Natural killer cell (primary cell): ENCODE data around the gene CYP2D6. TPM values are rescaled to one million over a fixed set of nuclear protein-coding genes. Genes with fewer than 3 reads are reported as not detected.
A peak's percentile ranks its signal among the peaks of the same experiment; 100 is the strongest.

Experiments
- ATAC-seq, 3 donors: fragments of 150-1000 bp in 2 of 3; fragments of 200-7000 bp in 1 of 3; cut with Tn5 transposase; 1 replicate in 1 of 3; 2 replicates in 2 of 3; pipeline ENCODE4 v1.10.0; 2021; ENCODE audit warnings: mild to moderate bottlenecking in 2 of 3, moderate library complexity in 2 of 3
- DNase-seq, 2 donors: peaks; one replicate each; pipeline versions ENCODE4 v3.0.0 to v3.0.0-alpha.2; 2013 to 2021; ENCODE audit warnings: mixed read lengths in 1 of 2
- H3K27ac ChIP-seq: one replicate; pipeline ENCODE4 v1.5.1; 2013; ENCODE audit warnings: mild to moderate bottlenecking, low read length
- H3K27me3 ChIP-seq: one replicate; pipeline ENCODE4 v1.6.1; 2013; ENCODE audit warnings: low read length; ENCODE audit not compliant: control insufficient read depth, insufficient read depth
- H3K36me3 ChIP-seq: one replicate; pipeline ENCODE4 v1.6.1; 2013; ENCODE audit warnings: low read length; ENCODE audit not compliant: control insufficient read depth, insufficient read depth
- H3K4me1 ChIP-seq: one replicate; pipeline ENCODE4 v1.6.1; 2013; ENCODE audit warnings: low read length; ENCODE audit not compliant: control insufficient read depth, insufficient read depth
- H3K4me3 ChIP-seq: one replicate; pipeline ENCODE4 v1.5.1; 2013; ENCODE audit warnings: low read length
- H3K9me3 ChIP-seq: one replicate; pipeline ENCODE4 v1.6.1; 2013; ENCODE audit warnings: low read length; ENCODE audit not compliant: control insufficient read depth, insufficient read depth
- H3K27ac Mint-ChIP-seq, 2 donors: one replicate each; pipeline ENCODE4 v1.8.0; 2022; ENCODE audit warnings: mild to moderate bottlenecking in 2 of 2, mixed read lengths in 2 of 2, moderate library complexity in 1 of 2
- H3K27me3 Mint-ChIP-seq, 2 donors: one replicate each; pipeline ENCODE4 v1.8.0; 2022; ENCODE audit warnings: low read depth in 2 of 2, mixed read lengths in 2 of 2
- H3K36me3 Mint-ChIP-seq: one replicate; pipeline ENCODE4 v1.8.0; 2022; ENCODE audit warnings: mixed read lengths
- H3K4me1 Mint-ChIP-seq, 2 donors: one replicate each; pipeline ENCODE4 v1.8.0; 2022; ENCODE audit warnings: mixed read lengths in 2 of 2
- H3K4me3 Mint-ChIP-seq: one replicate; pipeline ENCODE4 v1.8.0; 2022; ENCODE audit warnings: mild to moderate bottlenecking, moderate library complexity, mixed read lengths
- H3K9me3 Mint-ChIP-seq, 2 donors: one replicate each; pipeline ENCODE4 v1.8.0; 2022; ENCODE audit warnings: mixed read lengths in 2 of 2
- WGBS: methylation state at CpG from one replicate; pipeline ENCODE4 v1.1.7; 2013; ENCODE audit warnings: missing lambda C conversion rate; ENCODE audit not compliant: insufficient coverage; 5-methylcytosine and 5-hydroxymethylcytosine counted together
- intact Hi-C: fragments of 100-400 bp; cut with micrococcal nuclease; formaldehyde crosslinking; loops from one replicate; pipeline ENCODE4 v1.14.2; 2022
- total RNA-seq, 4 donors: library from RNA; stranded (reverse); fragments of 120-200 nt in 1 of 4; gene quantifications; one replicate each; pipeline versions ENCODE4 v1.2.3 to v1.2.4, GENCODE V29; 2013 to 2022
- TF ChIP-seq, protein P1 (sequence below): fragments of 200-600 bp; IDR thresholded peaks from one replicate; pipeline ENCODE4 v1.8.0; 2022; ENCODE audit warnings: antibody characterized with exemption

Gene CYP2D6
- total RNA-seq, 3 donors from 2014 or later (not counting 1 experiment from before 2014, with no cell fraction given), result 3.8 to 5.5 (median 3.9) TPM

DNA sequence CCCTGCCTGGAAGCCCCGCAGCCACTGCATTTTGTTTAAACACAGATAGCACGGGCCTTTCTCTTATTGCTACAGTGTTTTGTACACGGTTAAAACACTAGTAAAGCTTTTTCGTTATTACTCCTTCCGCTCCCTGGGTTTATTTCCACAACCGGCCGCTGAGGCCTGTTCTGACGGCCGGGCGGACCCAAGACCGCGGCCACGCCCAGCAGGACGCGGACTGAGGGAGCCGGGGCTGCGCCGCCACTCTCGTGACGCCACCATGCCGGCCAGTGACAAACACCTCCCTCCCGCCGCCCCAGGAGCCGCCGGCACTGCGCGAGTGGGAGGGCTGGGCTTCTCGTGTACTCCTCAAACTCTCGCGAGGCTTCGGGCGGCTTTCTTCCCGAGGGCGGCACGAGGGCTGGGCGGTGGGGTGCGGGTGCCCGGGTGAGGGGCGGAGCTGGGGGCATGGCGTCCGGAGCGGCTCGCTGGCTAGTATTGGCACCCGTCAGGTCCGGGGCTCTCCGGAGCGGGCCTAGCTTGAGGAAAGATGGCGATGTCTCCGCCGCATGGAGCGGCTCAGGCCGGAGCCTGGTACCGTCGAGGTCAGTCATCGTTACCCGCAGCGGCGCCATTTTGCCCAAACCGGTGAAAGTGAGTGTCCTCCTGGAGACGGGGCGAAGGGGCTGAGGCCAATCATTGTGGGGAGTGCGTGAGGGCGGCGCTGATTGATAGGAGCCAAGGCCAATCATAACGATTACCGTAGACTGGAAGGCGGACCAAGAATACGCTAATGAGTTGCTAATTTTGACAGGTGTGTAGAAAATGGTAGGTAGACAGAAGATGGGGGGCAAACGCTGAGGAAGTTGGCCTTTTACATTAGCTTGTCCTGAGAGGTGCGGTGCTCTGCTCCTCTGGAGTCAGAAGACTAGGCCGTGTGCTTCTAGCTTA is 51.0 kb downstream of the CYP2D6 start, which contains the start of gene SMDT1:
Gene SMDT1 (plus strand): TSS at position 382 of the 933 bp plus-strand sequence. CDS start 69 bp downstream, at position 451.
- DNase-seq (peak; percentile 98 to 99), ATAC-seq (peak; percentile 87 to 96 (median 87))
- Histone ChIP-seq H3K9me3 (no peaks in the 10 kb centered on the region), H3K27me3 (no peaks in the 10 kb centered on the region), H3K4me1 (peaks cover 21% of the 10 kb centered on the region), H3K4me3 (peak within 1 kb of the TSS; percentile 73), H3K36me3 (peaks cover 19% of the 10 kb centered on the region), H3K27ac (peak within 1 kb of the TSS; percentile 99)
- intact Hi-C loops, result loop anchor here (1.0 kb wide), 2 partner anchors 9 to 11 kb away; partner anchors contain the start of genes NAGA and NDUFA6
- no peaks in the 10 kb centered on the region for H3K36me3 Mint-ChIP-seq
- peak within 1 kb of the TSS; percentile 96 for H3K4me3 Mint-ChIP-seq
- peaks cover 26 to 31% of the 10 kb centered on the region in 2 donors for H3K4me1 Mint-ChIP-seq
- TF ChIP-seq, protein P1, sequence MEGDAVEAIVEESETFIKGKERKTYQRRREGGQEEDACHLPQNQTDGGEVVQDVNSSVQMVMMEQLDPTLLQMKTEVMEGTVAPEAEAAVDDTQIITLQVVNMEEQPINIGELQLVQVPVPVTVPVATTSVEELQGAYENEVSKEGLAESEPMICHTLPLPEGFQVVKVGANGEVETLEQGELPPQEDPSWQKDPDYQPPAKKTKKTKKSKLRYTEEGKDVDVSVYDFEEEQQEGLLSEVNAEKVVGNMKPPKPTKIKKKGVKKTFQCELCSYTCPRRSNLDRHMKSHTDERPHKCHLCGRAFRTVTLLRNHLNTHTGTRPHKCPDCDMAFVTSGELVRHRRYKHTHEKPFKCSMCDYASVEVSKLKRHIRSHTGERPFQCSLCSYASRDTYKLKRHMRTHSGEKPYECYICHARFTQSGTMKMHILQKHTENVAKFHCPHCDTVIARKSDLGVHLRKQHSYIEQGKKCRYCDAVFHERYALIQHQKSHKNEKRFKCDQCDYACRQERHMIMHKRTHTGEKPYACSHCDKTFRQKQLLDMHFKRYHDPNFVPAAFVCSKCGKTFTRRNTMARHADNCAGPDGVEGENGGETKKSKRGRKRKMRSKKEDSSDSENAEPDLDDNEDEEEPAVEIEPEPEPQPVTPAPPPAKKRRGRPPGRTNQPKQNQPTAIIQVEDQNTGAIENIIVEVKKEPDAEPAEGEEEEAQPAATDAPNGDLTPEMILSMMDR, result no peak
- H3K9me3 Mint-ChIP-seq, result no peaks in the 10 kb centered on the region
- no peaks in the 10 kb centered on the region for H3K27me3 Mint-ChIP-seq
- H3K27ac Mint-ChIP-seq, result peak within 1 kb of the TSS; percentile 97 to 100
- WGBS, result under 1% methylated on average over 71 of the region's 71 CpGs

DNA sequence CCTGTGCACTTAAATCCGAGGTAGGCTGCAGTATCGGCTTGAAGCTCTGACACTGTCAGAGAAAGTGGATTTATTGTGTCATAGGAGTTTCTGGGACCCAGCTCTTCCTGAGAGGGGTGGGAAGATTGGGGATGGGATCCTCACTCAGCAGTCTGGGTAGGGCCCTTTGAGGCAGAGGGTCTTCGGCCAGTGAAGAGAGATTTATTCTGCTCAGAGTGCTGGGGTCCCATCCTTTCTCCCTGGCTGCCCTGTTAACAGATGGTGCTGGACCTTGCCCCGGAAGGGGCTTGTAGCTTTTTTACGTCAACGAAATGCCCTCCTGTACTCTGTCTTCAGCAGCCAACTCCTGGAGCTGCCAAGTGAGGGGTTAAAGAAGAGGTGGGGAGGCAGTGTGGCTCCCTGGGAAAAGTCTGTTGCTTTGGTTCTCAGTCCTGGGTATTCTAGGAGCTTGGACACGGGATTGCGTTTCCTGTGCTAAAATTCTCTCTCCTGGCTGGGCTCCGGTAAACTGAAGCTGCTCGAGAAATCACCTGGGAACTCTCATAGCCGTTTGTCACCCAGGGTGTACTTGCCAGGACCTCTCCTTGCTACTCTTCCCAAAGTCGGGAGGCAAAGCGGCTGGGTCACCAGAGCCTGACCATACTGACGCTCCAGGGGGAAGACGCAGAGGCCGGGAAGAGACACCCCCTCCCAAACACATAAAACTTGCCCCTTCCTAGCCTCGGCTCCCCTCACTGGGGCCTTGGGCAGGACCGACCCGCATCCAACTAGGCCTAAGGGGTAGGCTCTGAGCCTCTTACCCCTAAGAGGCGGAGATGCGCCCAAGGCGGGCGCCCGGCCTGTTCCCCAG is 51.9 kb downstream of the CYP2D6 start:
- Mint-ChIP-seq H3K4me3 (peak overlapping the region; percentile 96), H3K36me3 (no peaks in the 10 kb centered on the region), H3K27ac (peak overlapping the region; percentile 97 to 100), H3K9me3 (no peaks in the 10 kb centered on the region), H3K27me3 (no peaks in the 10 kb centered on the region), H3K4me1 (peaks cover 26 to 31% of the 10 kb centered on the region in 2 donors)
- Histone ChIP-seq H3K27ac (peak overlapping the region; percentile 99), H3K4me1 (peaks cover 30% of the 10 kb centered on the region), H3K27me3 (no peaks in the 10 kb centered on the region), H3K4me3 (peak overlapping the region; percentile 73), H3K36me3 (peaks cover 16% of the 10 kb centered on the region), H3K9me3 (no peaks in the 10 kb centered on the region)
- 77% methylated on average over 24 of the region's 24 CpGs for WGBS
- intact Hi-C loops, result loop anchor here (1.0 kb wide), 1 partner anchor 8 kb away; the partner anchor contains the start of gene NAGA
- no peak for DNase-seq
- TF ChIP-seq, protein P1, result no peak
- no peak for ATAC-seq

DNA sequence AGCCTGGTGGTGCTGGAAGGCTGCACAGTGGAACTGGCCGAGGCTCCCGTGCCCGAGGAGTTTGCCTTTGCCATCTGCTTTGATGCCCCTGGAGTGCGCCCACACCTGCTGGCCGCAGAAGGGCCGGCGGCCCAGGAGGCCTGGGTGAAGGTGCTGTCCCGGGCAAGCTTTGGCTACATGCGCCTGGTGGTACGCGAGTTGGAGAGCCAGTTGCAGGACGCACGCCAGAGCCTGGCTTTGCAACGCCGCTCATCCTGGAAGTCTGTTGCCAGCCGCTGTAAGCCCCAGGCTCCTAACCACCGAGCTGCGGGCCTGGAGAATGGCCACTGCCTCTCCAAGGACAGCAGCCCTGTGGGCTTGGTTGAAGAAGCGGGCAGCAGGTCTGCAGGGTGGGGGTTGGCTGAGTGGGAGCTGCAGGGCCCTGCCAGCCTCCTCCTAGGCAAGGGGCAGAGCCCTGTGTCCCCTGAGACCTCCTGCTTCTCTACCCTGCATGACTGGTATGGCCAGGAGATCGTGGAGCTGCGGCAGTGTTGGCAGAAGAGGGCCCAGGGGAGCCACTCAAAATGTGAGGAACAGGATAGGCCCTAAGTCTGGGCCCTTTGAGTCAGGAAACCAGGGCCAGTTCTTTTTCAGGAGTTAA is 53.0 kb downstream of the CYP2D6 start:
- Histone ChIP-seq H3K27me3 (no peaks in the 10 kb centered on the region), H3K9me3 (no peaks in the 10 kb centered on the region), H3K36me3 (peaks cover 6% of the 10 kb centered on the region), H3K4me1 (peaks cover 32% of the 10 kb centered on the region), H3K4me3 (no peak overlapping the region), H3K27ac (no peak overlapping the region)
- ATAC-seq, result no peak
- Mint-ChIP-seq H3K36me3 (no peaks in the 10 kb centered on the region), H3K27ac (peak overlapping the region; percentile 97 to 100), H3K9me3 (no peaks in the 10 kb centered on the region), H3K27me3 (no peaks in the 10 kb centered on the region), H3K4me3 (no peak overlapping the region), H3K4me1 (peaks cover 23 to 35% of the 10 kb centered on the region in 2 donors)
- intact Hi-C loops, result no loop called here
- no peak for DNase-seq
- WGBS, result 95% methylated on average over 21 of the region's 21 CpGs
- TF ChIP-seq, protein P1, result no peak
